ENCODE measurements around the gene DMGDH.

DNA sequence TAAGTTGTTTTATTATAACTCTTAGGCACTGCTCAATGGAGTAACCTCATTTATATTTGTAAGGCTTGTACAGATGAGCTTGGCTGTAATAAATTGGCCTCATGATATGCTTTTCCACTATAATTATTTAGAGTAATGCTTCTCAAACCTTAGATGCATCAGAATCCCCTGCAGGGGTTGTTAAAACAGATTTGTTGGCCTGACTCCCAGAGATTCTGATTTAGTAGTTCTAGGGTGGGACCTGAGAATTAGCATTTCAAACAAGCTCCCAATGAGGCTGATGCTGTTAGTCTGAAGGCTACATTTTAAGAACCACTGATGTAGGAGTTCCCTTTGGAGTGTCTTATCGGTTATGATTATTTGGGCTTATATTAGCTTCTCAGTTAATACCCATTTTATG lies 46.1 kb downstream of the DMGDH start:
- no peak for TF ChIP-seq HDAC6 (IDR thresholded peaks at IDR 0.05; ENCODE audit: unreplicated experiment)
- TF ChIP-seq CHD1 (IDR thresholded peaks at IDR 0.05; ENCODE audit: low read depth, low read length), result no peak
- no peak for TF ChIP-seq TAF1 (IDR thresholded peaks at IDR 0.05; ENCODE audit: borderline replicate concordance, low read depth, low read length)

Data from GM12878 (cell line).